Endothelial cell of umbilical vein (primary cell): Measurements from ENCODE around the gene OTULINL.

Experiments used
- EZH2 ChIP-seq: IDR thresholded peaks from 2 replicates; pipeline ENCODE4 v1.6.1; 2012; ENCODE audit warnings: borderline replicate concordance, low read depth, mild to moderate bottlenecking, moderate library complexity, low read length, inconsistent platforms; ENCODE audit not compliant: severe bottlenecking
- GATA2 ChIP-seq: IDR thresholded peaks from 2 replicates; pipeline ENCODE4 v1.7.0; 2011; ENCODE audit warnings: low read depth, mild to moderate bottlenecking, moderate library complexity, mixed read lengths, low read length; ENCODE audit not compliant: insufficient read length, insufficient read depth
- POLR2A ChIP-seq: IDR thresholded peaks from 2 replicates; pipeline ENCODE4 v1.6.1; 2012; ENCODE audit warnings: low read depth, mild to moderate bottlenecking, control low read depth, low read length
- POLR2AphosphoS5 ChIP-seq: IDR thresholded peaks from 2 replicates; pipeline ENCODE4 v1.6.1; 2012; ENCODE audit warnings: low read depth, mild to moderate bottlenecking, control low read depth, low read length, moderate library complexity; ENCODE audit not compliant: insufficient read depth
- TF ChIP-seq, protein P1 (sequence below), 2 donors: IDR thresholded peaks; 1 replicate in 1 of 2; 2 replicates in 1 of 2; pipeline ENCODE4 v1.5.1; 2011; ENCODE audit warnings: low read length in 2 of 2, mild to moderate bottlenecking in 2 of 2, moderate library complexity in 2 of 2, control low read depth in 1 of 2, inconsistent platforms in 1 of 2, low read depth in 1 of 2; ENCODE audit not compliant: insufficient read depth in 1 of 2; ENCODE audit errors: extremely low read depth in 1 of 2
- TF ChIP-seq, protein P2 (sequence below): IDR thresholded peaks from 2 replicates; pipeline ENCODE4 v1.6.1; 2011; ENCODE audit not compliant: insufficient read depth, insufficient read length

DNA sequence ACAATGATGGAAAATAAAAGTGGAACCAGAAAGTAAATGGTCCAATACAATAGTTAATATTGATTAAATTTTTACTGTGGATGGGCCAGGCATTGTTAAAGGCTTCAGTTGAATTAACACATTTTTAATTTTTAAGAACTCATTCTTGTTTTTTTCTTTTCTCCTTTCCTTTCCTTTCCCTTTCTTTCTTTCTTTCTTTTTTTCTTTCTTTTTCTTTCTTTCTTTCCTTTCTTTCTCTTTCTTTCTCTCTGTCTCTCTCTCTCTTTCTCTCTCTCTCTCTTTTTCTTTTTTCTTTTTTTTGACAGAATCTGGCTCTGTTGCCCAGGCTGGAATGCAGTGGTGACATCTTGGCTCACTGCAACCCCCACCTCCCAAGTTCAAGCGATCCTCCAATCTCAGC lies 13.3 kb upstream of the OTULINL start:
- TF ChIP-seq POLR2AphosphoS5, result no peak
- TF ChIP-seq, protein P1, sequence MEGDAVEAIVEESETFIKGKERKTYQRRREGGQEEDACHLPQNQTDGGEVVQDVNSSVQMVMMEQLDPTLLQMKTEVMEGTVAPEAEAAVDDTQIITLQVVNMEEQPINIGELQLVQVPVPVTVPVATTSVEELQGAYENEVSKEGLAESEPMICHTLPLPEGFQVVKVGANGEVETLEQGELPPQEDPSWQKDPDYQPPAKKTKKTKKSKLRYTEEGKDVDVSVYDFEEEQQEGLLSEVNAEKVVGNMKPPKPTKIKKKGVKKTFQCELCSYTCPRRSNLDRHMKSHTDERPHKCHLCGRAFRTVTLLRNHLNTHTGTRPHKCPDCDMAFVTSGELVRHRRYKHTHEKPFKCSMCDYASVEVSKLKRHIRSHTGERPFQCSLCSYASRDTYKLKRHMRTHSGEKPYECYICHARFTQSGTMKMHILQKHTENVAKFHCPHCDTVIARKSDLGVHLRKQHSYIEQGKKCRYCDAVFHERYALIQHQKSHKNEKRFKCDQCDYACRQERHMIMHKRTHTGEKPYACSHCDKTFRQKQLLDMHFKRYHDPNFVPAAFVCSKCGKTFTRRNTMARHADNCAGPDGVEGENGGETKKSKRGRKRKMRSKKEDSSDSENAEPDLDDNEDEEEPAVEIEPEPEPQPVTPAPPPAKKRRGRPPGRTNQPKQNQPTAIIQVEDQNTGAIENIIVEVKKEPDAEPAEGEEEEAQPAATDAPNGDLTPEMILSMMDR (IDR thresholded peaks at IDR 0.05; ENCODE audit: extremely low read depth in 1 of 2, insufficient read depth in 1 of 2, low read depth in 1 of 2, low read length in 2 of 2), result no peak
- no peak for TF ChIP-seq GATA2
- no peak for TF ChIP-seq POLR2A
- TF ChIP-seq, protein P2, sequence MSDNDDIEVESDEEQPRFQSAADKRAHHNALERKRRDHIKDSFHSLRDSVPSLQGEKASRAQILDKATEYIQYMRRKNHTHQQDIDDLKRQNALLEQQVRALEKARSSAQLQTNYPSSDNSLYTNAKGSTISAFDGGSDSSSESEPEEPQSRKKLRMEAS, result no peak
- TF ChIP-seq EZH2, result no peak
